Measurements from ENCODE around the gene OAF. TPM values are rescaled to one million over a fixed set of nuclear protein-coding genes. Genes with fewer than 3 reads are reported as not detected.

OAF gene
- total RNA-seq, 1 donor from 2014 or later: 20.9 TPM

DNA sequence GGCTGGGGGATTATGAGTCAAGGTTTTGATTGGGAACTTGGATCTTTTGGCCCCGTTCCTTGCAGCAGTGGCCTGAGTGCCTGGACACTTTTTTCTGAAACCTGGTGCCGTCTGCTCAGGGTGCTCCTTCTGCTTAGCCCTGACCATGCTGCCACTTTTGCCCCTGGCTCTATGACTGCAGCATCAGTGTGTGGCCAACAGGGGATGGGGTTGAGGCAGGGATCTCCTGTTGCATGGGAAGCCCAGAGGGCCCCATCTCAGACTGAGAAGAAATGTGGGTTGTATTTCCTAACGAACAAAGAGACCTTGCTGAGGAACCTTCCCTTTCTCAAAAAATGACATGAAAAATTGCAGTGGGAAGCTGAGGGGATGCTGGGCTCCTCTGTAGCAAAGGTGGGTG is 47.8 kb downstream of the OAF start:
- Histone ChIP-seq H3K79me2 (ENCODE audit: insufficient read depth, low read length) (no peaks in the 10 kb centered on the region), H3K27me3 (ENCODE audit: insufficient read depth, low read length) (peaks cover 55% of the 10 kb centered on the region), H3K4me2 (ENCODE audit: low read length) (no peak overlapping the region), H3K36me3 (ENCODE audit: insufficient read depth, low read length) (no peaks in the 10 kb centered on the region), H3K9ac (ENCODE audit: low read length) (no peak overlapping the region), H3K4me3 (ENCODE audit: insufficient read depth, low read depth, low read length) (no peak overlapping the region), H3K9me3 (ENCODE audit: insufficient read depth, low read depth, low read length) (no peaks in the 10 kb centered on the region), H2AFZ (ENCODE audit: low read depth, low read length) (no peak overlapping the region), H3K4me1 (ENCODE audit: insufficient read depth, low read length) (no peaks in the 10 kb centered on the region), H4K20me1 (ENCODE audit: insufficient read depth, low read length) (no peaks in the 10 kb centered on the region), H3K27ac (ENCODE audit: low read depth, low read length) (no peak overlapping the region)
- Mint-ChIP-seq H3K4me1 (ENCODE audit: low read depth, unreplicated experiment) (peaks cover 6% of the 10 kb centered on the region), H3K27ac (ENCODE audit: unreplicated experiment) (no peak overlapping the region), H3K27me3 (ENCODE audit: low read depth, unreplicated experiment) (peaks cover 81% of the 10 kb centered on the region), H3K36me3 (ENCODE audit: low read depth, unreplicated experiment) (peaks cover 1% of the 10 kb centered on the region), H3K4me3 (ENCODE audit: unreplicated experiment) (no peak overlapping the region), H3K9me3 (ENCODE audit: unreplicated experiment) (no peaks in the 10 kb centered on the region)
- no peak for DNase-seq (ENCODE audit: low read depth)
- FAIRE-seq: no peak
- TF ChIP-seq, protein P1, sequence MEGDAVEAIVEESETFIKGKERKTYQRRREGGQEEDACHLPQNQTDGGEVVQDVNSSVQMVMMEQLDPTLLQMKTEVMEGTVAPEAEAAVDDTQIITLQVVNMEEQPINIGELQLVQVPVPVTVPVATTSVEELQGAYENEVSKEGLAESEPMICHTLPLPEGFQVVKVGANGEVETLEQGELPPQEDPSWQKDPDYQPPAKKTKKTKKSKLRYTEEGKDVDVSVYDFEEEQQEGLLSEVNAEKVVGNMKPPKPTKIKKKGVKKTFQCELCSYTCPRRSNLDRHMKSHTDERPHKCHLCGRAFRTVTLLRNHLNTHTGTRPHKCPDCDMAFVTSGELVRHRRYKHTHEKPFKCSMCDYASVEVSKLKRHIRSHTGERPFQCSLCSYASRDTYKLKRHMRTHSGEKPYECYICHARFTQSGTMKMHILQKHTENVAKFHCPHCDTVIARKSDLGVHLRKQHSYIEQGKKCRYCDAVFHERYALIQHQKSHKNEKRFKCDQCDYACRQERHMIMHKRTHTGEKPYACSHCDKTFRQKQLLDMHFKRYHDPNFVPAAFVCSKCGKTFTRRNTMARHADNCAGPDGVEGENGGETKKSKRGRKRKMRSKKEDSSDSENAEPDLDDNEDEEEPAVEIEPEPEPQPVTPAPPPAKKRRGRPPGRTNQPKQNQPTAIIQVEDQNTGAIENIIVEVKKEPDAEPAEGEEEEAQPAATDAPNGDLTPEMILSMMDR (IDR thresholded peaks at IDR 0.05; ENCODE audit: insufficient read depth, low read depth, low read length): no peak
- TF ChIP-seq EZH2 (IDR thresholded peaks at IDR 0.05; ENCODE audit: insufficient read depth, low read length): no peak

- peaks cover 1% of the 10 kb centered on the region for H3K36me3 Mint-ChIP-seq (ENCODE audit: low read depth, unreplicated experiment)
- no peak for TF ChIP-seq EZH2 (IDR thresholded peaks at IDR 0.05; ENCODE audit: insufficient read depth, low read length)
- TF ChIP-seq, protein P1 (IDR thresholded peaks at IDR 0.05; ENCODE audit: insufficient read depth, low read depth, low read length): no peak
- Histone ChIP-seq H3K4me2 (ENCODE audit: low read length) (no peak overlapping the region), H3K4me1 (ENCODE audit: insufficient read depth, low read length) (no peaks in the 10 kb centered on the region), H3K9ac (ENCODE audit: low read length) (no peak overlapping the region), H2AFZ (ENCODE audit: low read depth, low read length) (no peak overlapping the region), H4K20me1 (ENCODE audit: insufficient read depth, low read length) (no peaks in the 10 kb centered on the region), H3K27me3 (ENCODE audit: insufficient read depth, low read length) (peaks cover 49% of the 10 kb centered on the region), H3K36me3 (ENCODE audit: insufficient read depth, low read length) (no peaks in the 10 kb centered on the region), H3K9me3 (ENCODE audit: insufficient read depth, low read depth, low read length) (no peaks in the 10 kb centered on the region), H3K4me3 (ENCODE audit: insufficient read depth, low read depth, low read length) (no peak overlapping the region), H3K79me2 (ENCODE audit: insufficient read depth, low read length) (no peaks in the 10 kb centered on the region), H3K27ac (ENCODE audit: low read depth, low read length) (no peak overlapping the region)
- DNase-seq (ENCODE audit: low read depth) (no peak), FAIRE-seq (no peak)
- peaks cover 6% of the 10 kb centered on the region for H3K4me1 Mint-ChIP-seq (ENCODE audit: low read depth, unreplicated experiment)
- no peak overlapping the region for H3K4me3 Mint-ChIP-seq (ENCODE audit: unreplicated experiment)
- H3K27ac Mint-ChIP-seq (ENCODE audit: unreplicated experiment): no peak overlapping the region
- peaks cover 81% of the 10 kb centered on the region for H3K27me3 Mint-ChIP-seq (ENCODE audit: low read depth, unreplicated experiment)
- no peaks in the 10 kb centered on the region for H3K9me3 Mint-ChIP-seq (ENCODE audit: unreplicated experiment)
Measured at GRCh38 chr11:120259241-120259640, 48.4 kb downstream of the OAF start.

- Mint-ChIP-seq H3K36me3 (ENCODE audit: low read depth, unreplicated experiment) (peaks cover 4% of the 10 kb centered on the region), H3K4me1 (ENCODE audit: low read depth, unreplicated experiment) (peaks cover 6% of the 10 kb centered on the region), H3K27ac (ENCODE audit: unreplicated experiment) (no peak overlapping the region), H3K27me3 (ENCODE audit: low read depth, unreplicated experiment) (peaks cover 81% of the 10 kb centered on the region), H3K4me3 (ENCODE audit: unreplicated experiment) (no peak overlapping the region), H3K9me3 (ENCODE audit: unreplicated experiment) (peaks cover under 1% of the 10 kb centered on the region)
- peaks cover 43% of the 10 kb centered on the region for H3K27me3 ChIP-seq (ENCODE audit: insufficient read depth, low read length)
- H3K27ac ChIP-seq (ENCODE audit: low read depth, low read length): no peak overlapping the region
- H3K9ac ChIP-seq (ENCODE audit: low read length): no peak overlapping the region
- H3K36me3 ChIP-seq (ENCODE audit: insufficient read depth, low read length): no peaks in the 10 kb centered on the region
- H3K9me3 ChIP-seq (ENCODE audit: insufficient read depth, low read depth, low read length): no peaks in the 10 kb centered on the region
- no peaks in the 10 kb centered on the region for H3K4me1 ChIP-seq (ENCODE audit: insufficient read depth, low read length)
- no peak overlapping the region for H3K4me3 ChIP-seq (ENCODE audit: insufficient read depth, low read depth, low read length)
- no peak for DNase-seq (ENCODE audit: low read depth)
- no peak for FAIRE-seq
- H3K4me2 ChIP-seq (ENCODE audit: low read length): no peak overlapping the region
- TF ChIP-seq, protein P1 (IDR thresholded peaks at IDR 0.05; ENCODE audit: insufficient read depth, low read depth, low read length): no peak
- TF ChIP-seq EZH2 (IDR thresholded peaks at IDR 0.05; ENCODE audit: insufficient read depth, low read length): no peak
- H4K20me1 ChIP-seq (ENCODE audit: insufficient read depth, low read length): no peaks in the 10 kb centered on the region
- no peak overlapping the region for H2AFZ ChIP-seq (ENCODE audit: low read depth, low read length)
- no peaks in the 10 kb centered on the region for H3K79me2 ChIP-seq (ENCODE audit: insufficient read depth, low read length)
Measured at GRCh38 chr11:120259988-120260565, 49.2 kb downstream of the OAF start.

Data from astrocyte (in vitro differentiated cells and primary cell).